Muscle layer of colon (tissue), 2 donors: Measurements from ENCODE around the gene ZNF784.
A peak's percentile ranks its signal among the peaks of the same experiment; 100 is the strongest.

ENCODE experiments used
- H3K27ac ChIP-seq: one replicate; pipeline ENCODE4 v1.7.0; 2013; ENCODE audit warnings: low read depth, mild to moderate bottlenecking, low read length, moderate library complexity
- H3K27me3 ChIP-seq, 2 donors: one replicate each; pipeline ENCODE4 v1.7.0; 2013; ENCODE audit warnings: low read length in 2 of 2, mild to moderate bottlenecking in 2 of 2; ENCODE audit not compliant: insufficient read depth in 2 of 2, control insufficient read depth in 1 of 2
- H3K36me3 ChIP-seq: one replicate; pipeline ENCODE4 v1.7.0; 2013; ENCODE audit warnings: mild to moderate bottlenecking, low read length; ENCODE audit not compliant: insufficient read depth
- H3K4me1 ChIP-seq: one replicate; pipeline ENCODE4 v1.7.0; 2013; ENCODE audit warnings: mild to moderate bottlenecking, low read length; ENCODE audit not compliant: insufficient read depth
- H3K4me3 ChIP-seq, 2 donors: one replicate each; pipeline ENCODE4 v1.7.0; 2013; ENCODE audit warnings: low read length in 2 of 2, low read depth in 1 of 2, mild to moderate bottlenecking in 1 of 2, moderate library complexity in 1 of 2
- H3K9ac ChIP-seq: one replicate; pipeline ENCODE4 v1.7.0; 2013; ENCODE audit warnings: low read length
- H3K9me3 ChIP-seq: one replicate; pipeline ENCODE4 v1.7.0; 2013; ENCODE audit warnings: mild to moderate bottlenecking, low read length
- donor health status: abdominal sarcoma.
- donor health status: Adenocarcinoma of cecum.

ZNF784 gene

DNA sequence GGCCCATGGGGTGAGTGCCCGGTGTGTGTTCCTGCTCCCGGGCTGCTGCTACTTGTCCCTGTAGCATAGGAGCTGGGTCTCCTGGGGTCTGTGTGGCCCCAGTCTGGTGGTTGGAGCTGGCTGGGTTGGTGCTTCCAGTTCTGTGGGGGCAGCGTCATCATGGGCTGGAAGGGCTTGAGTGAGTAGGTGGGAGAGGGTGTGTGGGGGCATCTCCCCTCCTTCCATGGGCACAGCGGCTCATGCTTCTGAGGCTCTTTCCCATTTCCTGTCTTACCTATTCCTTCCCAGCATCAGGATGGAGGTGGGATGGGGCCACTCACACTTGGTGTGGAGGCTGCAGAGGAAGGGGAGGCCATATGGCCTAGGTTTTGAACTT, 42.6 kb upstream of the ZNF784 start:
- Histone ChIP-seq H3K36me3 (peaks cover 84% of the 10 kb centered on the region), H3K4me1 (no peaks in the 10 kb centered on the region), H3K27me3 (no peaks in the 10 kb centered on the region), H3K9ac (no peak overlapping the region), H3K9me3 (no peaks in the 10 kb centered on the region), H3K27ac (no peak overlapping the region), H3K4me3 (no peak overlapping the region)

DNA sequence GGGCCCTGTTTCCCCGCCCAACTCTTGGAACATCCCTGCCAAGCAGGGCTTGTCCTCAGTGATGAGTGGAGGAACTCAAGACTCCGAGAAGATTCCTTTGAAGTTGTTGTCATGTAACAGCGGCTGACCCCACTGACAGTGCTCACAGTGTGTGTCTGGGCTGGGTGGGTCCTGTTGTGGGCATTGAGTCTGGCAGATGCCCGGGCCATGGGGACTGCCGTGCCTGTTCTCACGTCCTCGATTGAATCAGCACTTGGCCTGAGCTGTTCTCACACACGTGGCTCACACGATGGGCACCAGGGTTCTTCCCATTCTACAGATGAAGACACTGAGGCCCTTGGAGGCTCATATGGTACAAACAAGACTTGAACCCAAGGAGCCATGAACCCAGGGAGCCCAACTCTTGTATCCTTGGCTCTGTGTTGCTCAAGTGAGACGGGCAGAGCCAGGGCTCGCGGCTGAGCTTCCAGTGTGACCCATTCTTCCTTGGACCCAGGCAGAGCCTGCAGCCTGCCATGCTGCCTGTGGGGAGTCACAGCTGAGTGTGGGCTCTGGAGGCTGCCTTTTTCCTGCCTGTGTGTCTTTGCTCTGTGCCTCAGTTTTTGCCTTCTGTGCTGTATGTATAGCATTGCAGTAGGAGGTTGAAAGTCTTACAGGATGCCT, 42.1 kb upstream of the ZNF784 start:
- no peak overlapping the region for H3K27ac ChIP-seq

DNA sequence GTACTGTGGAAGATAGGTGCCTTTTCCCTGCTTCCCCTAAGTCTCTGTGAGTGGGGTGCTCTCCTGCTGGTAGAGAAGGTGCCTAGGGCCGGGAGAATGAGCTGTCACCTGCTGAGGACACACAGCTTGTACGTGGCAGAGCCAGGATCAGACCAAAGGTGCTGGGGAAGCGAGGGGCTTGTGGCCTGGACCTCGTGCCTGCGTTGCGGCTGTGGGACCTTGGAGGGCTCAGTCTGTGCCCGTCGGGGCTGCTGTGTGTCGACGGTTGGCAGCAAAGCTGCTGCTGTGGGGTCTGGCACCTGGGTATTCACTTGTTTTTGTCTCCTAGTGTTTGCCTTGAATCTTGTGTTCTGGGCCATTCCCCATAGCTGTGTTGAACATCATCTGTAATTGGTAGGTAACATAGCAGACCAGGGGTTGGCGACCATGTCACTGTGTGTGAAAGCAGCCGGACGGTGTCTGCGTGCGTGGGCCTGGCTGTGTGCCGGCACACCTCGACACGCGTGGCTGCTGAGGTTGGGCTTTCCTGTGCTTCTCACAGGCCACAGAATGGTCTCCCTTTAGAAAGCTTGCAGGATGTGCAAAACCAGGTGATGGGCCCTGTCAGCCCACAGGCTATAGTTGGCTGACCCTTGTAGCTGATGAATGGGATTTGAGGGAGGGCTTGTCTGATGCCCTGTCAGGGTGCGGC, 39.6 kb upstream of the ZNF784 start:
- Histone ChIP-seq H3K4me1 (peaks cover under 1% of the 10 kb centered on the region), H3K36me3 (peaks cover 90% of the 10 kb centered on the region), H3K27me3 (no peaks in the 10 kb centered on the region), H3K9ac (no peak overlapping the region), H3K4me3 (no peak overlapping the region), H3K9me3 (no peaks in the 10 kb centered on the region), H3K27ac (no peak overlapping the region)

More for the DNA sequence above, 42.1 kb upstream of the ZNF784 start:
- Histone ChIP-seq H3K4me1 (no peaks in the 10 kb centered on the region), H3K9ac (no peak overlapping the region), H3K9me3 (no peaks in the 10 kb centered on the region), H3K27me3 (no peaks in the 10 kb centered on the region), H3K4me3 (no peak overlapping the region), H3K36me3 (peaks cover 90% of the 10 kb centered on the region)

DNA sequence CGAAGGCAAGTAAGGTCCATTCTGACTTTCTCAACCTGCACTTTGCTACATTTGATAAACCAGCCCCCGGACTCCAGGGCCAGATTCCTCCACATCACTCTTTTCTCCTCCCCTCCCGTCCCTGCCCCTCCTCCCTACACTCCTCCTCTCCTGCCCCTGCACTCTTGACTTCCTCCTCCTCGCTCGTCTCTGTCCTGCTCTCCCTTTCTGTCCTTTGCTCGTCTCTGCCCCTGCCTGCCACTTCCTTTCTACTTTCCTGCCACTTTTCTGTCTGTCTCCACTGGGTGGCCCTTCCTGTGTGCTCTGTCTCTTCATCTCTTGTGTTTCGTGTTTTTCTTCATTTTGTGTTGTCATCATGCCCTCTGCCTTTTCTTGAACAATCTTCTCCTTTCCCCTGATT, 37.5 kb upstream of the ZNF784 start:
- no peak overlapping the region for H3K9ac ChIP-seq
- no peak overlapping the region for H3K27ac ChIP-seq
- no peak overlapping the region for H3K4me3 ChIP-seq
- peaks cover 70% of the 10 kb centered on the region for H3K36me3 ChIP-seq
- H3K9me3 ChIP-seq: no peaks in the 10 kb centered on the region
- peaks cover 23% of the 10 kb centered on the region for H3K4me1 ChIP-seq
- no peaks in the 10 kb centered on the region for H3K27me3 ChIP-seq

DNA sequence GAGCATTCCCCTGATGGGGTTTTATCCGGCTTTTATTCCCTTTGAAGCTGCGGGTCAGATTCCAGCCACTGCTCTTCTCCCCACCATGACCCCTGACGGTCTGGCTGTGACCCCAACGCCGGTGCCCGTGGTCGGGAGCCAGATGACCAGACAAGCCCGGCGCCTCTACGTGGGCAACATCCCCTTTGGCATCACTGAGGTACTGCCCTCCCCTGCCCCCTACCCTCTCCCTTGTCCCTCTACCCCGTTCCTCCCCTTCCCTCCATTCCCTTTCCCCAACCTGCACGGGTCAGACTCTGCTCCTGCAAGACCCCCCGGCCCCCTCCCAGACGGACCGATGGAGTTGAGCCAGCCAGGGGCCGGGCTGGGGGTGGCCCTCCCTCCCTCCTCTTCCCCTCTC, 36.6 kb upstream of the ZNF784 start:
- H3K36me3 ChIP-seq: peaks cover 62% of the 10 kb centered on the region
- H3K9ac ChIP-seq: no peak overlapping the region
- no peaks in the 10 kb centered on the region for H3K27me3 ChIP-seq
- H3K4me3 ChIP-seq: no peak overlapping the region
- peaks cover 31% of the 10 kb centered on the region for H3K4me1 ChIP-seq
- no peaks in the 10 kb centered on the region for H3K9me3 ChIP-seq
- no peak overlapping the region for H3K27ac ChIP-seq

DNA sequence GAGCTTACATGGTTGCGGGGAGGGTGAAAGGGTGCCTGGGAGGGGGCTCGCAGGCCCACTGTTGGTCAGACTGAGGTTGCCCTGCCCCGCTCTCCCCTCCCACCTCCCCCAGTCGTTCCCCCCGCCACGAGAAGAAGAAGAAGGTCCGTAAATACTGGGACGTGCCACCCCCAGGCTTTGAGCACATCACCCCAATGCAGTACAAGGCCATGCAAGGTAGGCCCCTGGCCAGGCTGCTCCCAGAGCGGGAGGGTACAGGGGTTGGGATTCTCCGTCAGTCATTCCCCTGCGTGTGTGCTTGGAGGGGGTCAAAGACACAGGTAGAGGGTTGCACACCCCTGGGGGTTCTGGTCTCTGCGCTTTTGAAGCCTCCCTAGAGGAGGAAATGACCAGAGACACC, 36.0 kb upstream of the ZNF784 start:
- H3K36me3 ChIP-seq: peaks cover 56% of the 10 kb centered on the region
- H3K4me1 ChIP-seq: peaks cover 35% of the 10 kb centered on the region
- no peak overlapping the region for H3K4me3 ChIP-seq

DNA sequence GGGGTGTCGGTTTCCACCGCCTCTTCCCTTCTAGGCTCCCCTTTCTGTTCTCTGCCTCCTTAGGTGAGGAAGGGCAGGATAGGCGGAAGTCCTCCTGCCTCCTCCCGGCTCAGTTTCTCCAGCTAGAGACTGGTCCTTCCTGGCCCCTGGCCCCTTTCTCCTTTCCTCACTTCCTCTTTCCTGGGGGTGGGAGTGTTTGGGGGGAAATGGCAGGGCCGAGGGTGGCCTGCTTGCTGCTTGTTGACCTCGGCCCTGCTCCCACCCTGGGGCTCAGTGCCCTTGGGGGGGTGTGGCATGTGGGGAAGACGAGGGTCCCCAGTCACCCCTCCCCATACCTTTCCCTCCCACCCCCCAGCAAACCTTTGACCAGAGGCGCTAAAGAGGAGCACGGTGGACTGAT, 35.5 kb upstream of the ZNF784 start:
- Histone ChIP-seq H3K4me3 (no peak overlapping the region), H3K9ac (no peak overlapping the region), H3K4me1 (peaks cover 35% of the 10 kb centered on the region), H3K9me3 (no peaks in the 10 kb centered on the region), H3K27me3 (no peaks in the 10 kb centered on the region), H3K36me3 (peaks cover 54% of the 10 kb centered on the region), H3K27ac (no peak overlapping the region)

More for the DNA sequence above, 36.0 kb upstream of the ZNF784 start:
- no peak overlapping the region for H3K9ac ChIP-seq
- H3K27me3 ChIP-seq: no peaks in the 10 kb centered on the region
- no peaks in the 10 kb centered on the region for H3K9me3 ChIP-seq
- no peak overlapping the region for H3K27ac ChIP-seq

DNA sequence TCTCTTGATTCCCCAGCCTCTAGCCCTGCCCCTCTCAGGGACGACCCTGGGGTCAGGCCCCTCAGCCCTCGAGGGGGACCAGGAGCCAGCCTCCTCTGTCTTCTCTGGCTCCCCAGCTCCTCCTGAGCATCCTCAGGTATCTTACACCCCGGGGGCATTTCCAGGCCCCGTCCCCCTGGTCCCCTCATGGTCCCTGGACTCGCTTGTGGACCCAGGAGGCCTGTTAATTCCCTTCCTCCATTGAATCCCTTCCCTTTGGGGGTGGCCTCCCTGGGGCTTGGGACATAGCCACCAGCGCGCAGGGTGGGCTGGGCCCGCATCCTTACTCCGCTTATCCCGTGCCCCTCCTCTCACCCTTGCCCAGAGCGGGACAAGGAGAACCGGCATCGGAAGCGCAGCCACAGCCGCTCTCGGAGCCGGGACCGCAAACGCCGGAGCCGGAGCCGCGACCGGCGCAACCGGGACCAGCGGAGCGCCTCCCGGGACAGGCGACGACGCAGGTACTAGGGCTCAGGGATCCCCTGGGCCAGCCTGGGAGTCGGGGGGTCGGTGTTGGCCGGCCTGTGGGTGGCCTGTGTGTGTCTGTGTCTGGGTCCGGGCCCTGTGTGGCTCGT, 34.6 kb upstream of the ZNF784 start:
- H3K9me3 ChIP-seq: no peaks in the 10 kb centered on the region
- H3K27me3 ChIP-seq: no peaks in the 10 kb centered on the region
- H3K36me3 ChIP-seq: peaks cover 46% of the 10 kb centered on the region
- no peak overlapping the region for H3K9ac ChIP-seq
- H3K4me3 ChIP-seq: no peak overlapping the region
- H3K4me1 ChIP-seq: peaks cover 35% of the 10 kb centered on the region
- H3K27ac ChIP-seq: no peak overlapping the region

DNA sequence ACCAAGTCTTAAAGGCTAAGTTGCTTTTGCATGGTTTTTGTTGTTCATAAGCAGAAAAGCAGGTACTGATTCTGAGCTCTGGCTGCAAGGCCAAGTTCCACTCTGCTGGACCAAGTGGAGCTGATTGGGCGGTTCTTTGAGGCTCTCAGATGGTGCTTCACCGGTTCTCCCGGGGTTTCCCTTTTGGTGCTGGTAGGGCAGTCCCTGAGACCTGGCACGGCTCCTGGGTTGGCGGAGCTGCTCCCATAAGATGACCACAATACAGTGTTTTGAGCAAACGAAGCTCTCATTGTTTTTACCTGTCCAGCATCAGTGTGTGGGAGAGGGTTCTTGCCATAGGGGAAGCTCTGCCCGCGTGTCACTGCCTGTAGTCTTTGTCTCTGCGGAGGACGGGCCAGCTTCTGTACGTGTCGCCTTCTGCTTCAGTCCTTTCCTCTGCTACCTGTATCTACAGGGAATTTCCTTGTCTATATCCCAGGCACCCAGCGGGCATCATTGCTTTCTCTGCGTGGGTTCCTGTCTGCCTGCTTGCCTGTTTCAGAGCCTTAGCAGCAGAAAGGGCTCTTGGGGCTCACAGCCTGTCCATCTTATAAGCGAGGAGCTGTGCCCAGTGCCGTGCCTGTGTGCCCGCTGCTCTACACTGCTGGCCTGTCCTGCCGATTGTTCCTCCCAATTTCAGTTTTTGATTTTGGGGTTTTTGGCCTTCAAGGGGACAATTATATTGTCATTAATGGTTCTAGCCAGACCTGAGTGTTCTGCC, 32.8 kb upstream of the ZNF784 start:
- Histone ChIP-seq H3K9me3 (no peaks in the 10 kb centered on the region), H3K4me3 (peak overlapping the region; percentile 15 to 95), H3K9ac (no peak overlapping the region), H3K27me3 (no peaks in the 10 kb centered on the region), H3K27ac (no peak overlapping the region), H3K36me3 (peaks cover 29% of the 10 kb centered on the region), H3K4me1 (peaks cover 35% of the 10 kb centered on the region)

DNA sequence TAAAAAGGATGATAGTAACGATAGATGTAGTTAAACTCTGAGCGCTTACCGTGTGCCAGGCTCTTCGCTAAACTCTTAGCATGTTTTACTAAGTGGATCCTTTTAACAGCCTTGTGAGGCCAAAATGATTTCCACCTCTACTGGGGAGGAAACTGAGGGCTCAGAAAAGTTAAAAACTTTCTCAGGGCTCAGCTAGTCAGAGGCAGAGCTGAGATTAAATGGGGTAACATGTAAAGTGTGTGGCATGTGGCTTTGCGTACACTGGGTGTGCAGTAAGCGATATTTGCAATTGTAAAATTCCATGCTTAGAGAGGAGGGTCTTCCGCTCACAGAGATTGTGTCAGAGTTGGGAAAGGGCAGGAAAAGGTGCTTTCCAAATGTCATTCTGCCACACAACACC, 32.2 kb upstream of the ZNF784 start:
- peaks cover 35% of the 10 kb centered on the region for H3K4me1 ChIP-seq

DNA sequence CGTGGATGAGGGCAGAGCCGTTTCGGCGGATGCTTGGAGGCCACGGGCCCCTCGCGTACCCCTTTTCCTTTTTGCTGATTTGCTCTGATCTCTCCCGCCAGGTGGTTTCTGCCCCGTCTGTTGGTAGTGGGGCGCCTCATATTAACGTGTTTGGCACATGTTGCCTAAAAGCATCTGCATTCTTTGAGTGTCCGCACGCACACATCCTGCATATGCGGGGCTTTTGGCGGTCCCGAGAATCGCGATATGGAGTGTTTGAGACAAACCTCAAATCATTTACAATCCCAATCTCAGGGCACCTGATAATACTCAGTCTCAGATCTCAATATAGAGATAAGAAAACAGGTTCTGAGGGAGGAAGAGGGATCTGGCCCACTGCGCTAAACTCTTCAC, 31.3 kb upstream of the ZNF784 start:
- peaks cover 35% of the 10 kb centered on the region for H3K4me1 ChIP-seq
- peak overlapping the region; percentile 82 for H3K9ac ChIP-seq
- H3K27ac ChIP-seq: peak overlapping the region; percentile 88
- peak overlapping the region; percentile 95 for H3K4me3 ChIP-seq
- no peaks in the 10 kb centered on the region for H3K9me3 ChIP-seq
- peaks cover 14% of the 10 kb centered on the region for H3K36me3 ChIP-seq
- no peaks in the 10 kb centered on the region for H3K27me3 ChIP-seq

More for the DNA sequence above, 32.2 kb upstream of the ZNF784 start:
- no peaks in the 10 kb centered on the region for H3K9me3 ChIP-seq
- H3K36me3 ChIP-seq: peaks cover 23% of the 10 kb centered on the region
- H3K9ac ChIP-seq: peak overlapping the region; percentile 82
- H3K27me3 ChIP-seq: no peaks in the 10 kb centered on the region
- H3K27ac ChIP-seq: no peak overlapping the region
- H3K4me3 ChIP-seq: peak overlapping the region in 1 of 2 donors; percentile 95
